Lower leg skin (tissue), 4 donors: ENCODE data around the gene EMILIN2. TPM values are rescaled to one million over a fixed set of nuclear protein-coding genes. Genes with fewer than 3 reads are reported as not detected.
"Not testable (repeated sequence)": the region's sequence is repeated elsewhere in the genome, so short reads cannot be mapped to it uniquely, and the experiment has no call there.

Source experiments
- DNase-seq, 2 donors: peaks; one replicate each; pipeline ENCODE4 v3.0.0-alpha.2; 2019; ENCODE audit warnings: low spot score in 2 of 2
- H3K4me3 ChIP-seq: fragments of 200-600 bp; sonication (generic); 2 replicates; pipeline ENCODE4 v1.5.1; 2017; ENCODE audit warnings: mild to moderate bottlenecking, low read depth; ENCODE audit not compliant: poor library complexity, severe bottlenecking
- CTCF ChIP-seq, 3 donors: fragments of 450-650 bp; IDR thresholded peaks; one replicate each; pipeline ENCODE4 v1.5.1; 2016; ENCODE audit warnings: antibody characterized with exemption in 3 of 3, mild to moderate bottlenecking in 3 of 3, moderate library complexity in 2 of 3
- POLR2A ChIP-seq, 2 donors: fragments of 450-650 bp; IDR thresholded peaks; one replicate each; pipeline ENCODE4 v1.6.1; 2016 to 2017; ENCODE audit warnings: antibody characterized with exemption in 2 of 2, mild to moderate bottlenecking in 1 of 2, moderate library complexity in 1 of 2
- WGBS, 2 donors: methylation state at CpG; one replicate each; pipeline ENCODE4 v1.1.5; 2018; 5-methylcytosine and 5-hydroxymethylcytosine counted together
- intact Hi-C: fragments of 100-400 bp; cut with DNase I; formaldehyde crosslinking; loops from one replicate; pipeline ENCODE4 v1.15.0; 2023; ENCODE audit warnings: low total_unique reads
- total RNA-seq, 4 donors: library from RNA; depleted of rRNA; stranded (reverse); fragments of >200 nt; gene quantifications; one replicate each; pipeline ENCODE4 v1.1.0, GENCODE V29; 2016

The EMILIN2 gene
- total RNA-seq, 4 donors from 2014 or later = 4.0 to 10.9 (median 7.5) TPM

- intact Hi-C loops = no loop called here
- WGBS, 2 donors = 87 to 94% methylated on average over 11 of the region's 11 CpGs
These were observed 68.1 kb downstream of the EMILIN2 start for GRCh38 chr18:2914881-2915240.

GRCh38 chr18:2915486-2915885 is 68.7 kb downstream of the EMILIN2 start:
- H3K4me3 ChIP-seq, DNase-seq, intact Hi-C loops: not testable (repeated sequence)
- 93 to 96% methylated on average over 16 of the region's 16 CpGs for WGBS, 2 donors

More at GRCh38 chr18:2914881-2915240, 68.1 kb downstream of the EMILIN2 start:
- H3K4me3 ChIP-seq = no peak overlapping the region
- TF ChIP-seq CTCF (IDR thresholded peaks at IDR 0.05) = no peak
- no peak for TF ChIP-seq POLR2A (IDR thresholded peaks at IDR 0.05)
- no peak for DNase-seq

GRCh38 chr18:2916184-2916583 is 69.4 kb downstream of the EMILIN2 start:
- WGBS, 2 donors = 84 to 92% methylated on average over 7 of the region's 7 CpGs
- intact Hi-C loops = no loop called here
- no peak overlapping the region for H3K4me3 ChIP-seq
- TF ChIP-seq CTCF (IDR thresholded peaks at IDR 0.05) = no peak
- no peak for TF ChIP-seq POLR2A (IDR thresholded peaks at IDR 0.05)
- DNase-seq = peak in 1 of 2 donors; percentile 9

GRCh38 chr18:2917259-2918047 is 70.6 kb downstream of the EMILIN2 start:
- 66% methylated on average over 16 of the region's 16 CpGs for WGBS, 2 donors
- DNase-seq = peak in 1 of 2 donors; percentile 9
- intact Hi-C loops = no loop called here

GRCh38 chr18:2918761-2919550 is 72.2 kb downstream of the EMILIN2 start:
- no peak overlapping the region for H3K4me3 ChIP-seq
- intact Hi-C loops = no loop called here
- WGBS, 2 donors = 95 to 96% methylated on average over 18 of the region's 18 CpGs
- TF ChIP-seq POLR2A (IDR thresholded peaks at IDR 0.05) (no peak), CTCF (IDR thresholded peaks at IDR 0.05) (no peak)
- DNase-seq = peak in 1 of 2 donors; percentile 7

More at GRCh38 chr18:2917259-2918047, 70.6 kb downstream of the EMILIN2 start:
- TF ChIP-seq CTCF (IDR thresholded peaks at IDR 0.05) (no peak), POLR2A (IDR thresholded peaks at IDR 0.05) (no peak)
- H3K4me3 ChIP-seq = no peak overlapping the region

GRCh38 chr18:2919600-2919999 is 72.8 kb downstream of the EMILIN2 start:
- DNase-seq = peak in 1 of 2 donors; percentile 8
- TF ChIP-seq POLR2A (IDR thresholded peaks at IDR 0.05) (no peak), CTCF (IDR thresholded peaks at IDR 0.05) (no peak)
- H3K4me3 ChIP-seq = no peak overlapping the region
- WGBS, 2 donors = 78 to 86% methylated on average over 5 of the region's 5 CpGs
- intact Hi-C loops = no loop called here
